Left lobe of liver (tissue), 2 donors: ENCODE results near the gene UBE2J1. TPM values are rescaled to one million over a fixed set of nuclear protein-coding genes. Genes with fewer than 3 reads are reported as not detected.
"Not testable (repeated sequence)": the region's sequence is repeated elsewhere in the genome, so short reads cannot be mapped to it uniquely, and the experiment has no call there.

Experiments used
- ATAC-seq: fragments of 200-7000 bp; cut with Tn5 transposase; one replicate; pipeline ENCODE4 v1.9.1; 2020; ENCODE audit warnings: mild to moderate bottlenecking, moderate library complexity
- DNase-seq: peaks from one replicate; pipeline ENCODE4 v3.0.0-alpha.2; 2020; ENCODE audit warnings: low spot score
- total RNA-seq: library from RNA; stranded (reverse); gene quantifications from one replicate; pipeline ENCODE4 v1.2.1, GENCODE V29; 2021
- donor health status: DM: no; HTN: no; CAD: no; lungs with moderate emphysema.
- donor health status: DM: no; HTN: yes; CAD: no.

UBE2J1 gene
- 16.0 TPM for total RNA-seq

GRCh38 chr6:89352278-89353117 is at the start of gene UBE2J1:
Gene UBE2J1 (minus strand): TSS chr6:89352722. CDS start chr6:89352569, 153 bp downstream.
- ATAC-seq (peak; percentile 93), DNase-seq (peak; percentile 98)

- no peak for ATAC-seq
These were observed 48.4 kb upstream of the UBE2J1 start for GRCh38 chr6:89400912-89401399.

GRCh38 chr6:89400050-89400449 is 47.5 kb upstream of the UBE2J1 start:
- DNase-seq (no peak), ATAC-seq (no peak)

More at GRCh38 chr6:89400912-89401399, 48.4 kb upstream of the UBE2J1 start:
- no peak for DNase-seq

- ATAC-seq = no peak
- no peak for DNase-seq
These were observed 46.4 kb upstream of the UBE2J1 start for GRCh38 chr6:89398762-89399525.

- not testable (repeated sequence) for ATAC-seq, DNase-seq
These were observed 45.4 kb upstream of the UBE2J1 start for GRCh38 chr6:89397884-89398283.

GRCh38 chr6:89393659-89394058 is 41.1 kb upstream of the UBE2J1 start:
- no peak for ATAC-seq
- no peak for DNase-seq

- ATAC-seq (no peak), DNase-seq (no peak)
These were observed 40.3 kb upstream of the UBE2J1 start for GRCh38 chr6:89392823-89393222.

- no peak for ATAC-seq
These were observed 36.3 kb upstream of the UBE2J1 start for GRCh38 chr6:89388846-89389245.

GRCh38 chr6:89387516-89388201 is 35.1 kb upstream of the UBE2J1 start:
- ATAC-seq (no peak), DNase-seq (no peak)

More at GRCh38 chr6:89388846-89389245, 36.3 kb upstream of the UBE2J1 start:
- no peak for DNase-seq

- no peak for ATAC-seq
These were observed 34.5 kb upstream of the UBE2J1 start for GRCh38 chr6:89386917-89387491.

GRCh38 chr6:89385846-89386245 is 33.3 kb upstream of the UBE2J1 start:
- ATAC-seq = no peak
- no peak for DNase-seq

More at GRCh38 chr6:89386917-89387491, 34.5 kb upstream of the UBE2J1 start:
- no peak for DNase-seq

- ATAC-seq (no peak), DNase-seq (no peak)
These were observed 32.7 kb upstream of the UBE2J1 start for GRCh38 chr6:89385156-89385667.

- DNase-seq (no peak), ATAC-seq (no peak)
These were observed 28.5 kb upstream of the UBE2J1 start for GRCh38 chr6:89381031-89381430.

GRCh38 chr6:89379281-89379680 is 26.8 kb upstream of the UBE2J1 start:
- no peak for ATAC-seq
- no peak for DNase-seq

GRCh38 chr6:89378628-89379027 is 26.1 kb upstream of the UBE2J1 start:
- no peak for ATAC-seq

GRCh38 chr6:89375427-89376267 is 23.1 kb upstream of the UBE2J1 start:
- peak; percentile 57 for ATAC-seq
- DNase-seq = peak; percentile 48

More at GRCh38 chr6:89378628-89379027, 26.1 kb upstream of the UBE2J1 start:
- no peak for DNase-seq

- no peak for DNase-seq
- ATAC-seq = no peak
These were observed 20.0 kb upstream of the UBE2J1 start for GRCh38 chr6:89372506-89372901.

- DNase-seq (peak; percentile 73), ATAC-seq (peak; percentile 95)
These were observed 19.5 kb upstream of the UBE2J1 start for GRCh38 chr6:89371849-89372505.

- peak; percentile 83 for ATAC-seq
- DNase-seq = peak; percentile 59
These were observed 16.5 kb upstream of the UBE2J1 start for GRCh38 chr6:89368999-89369398.
